Glutamatergic neuron (in vitro differentiated cells): ENCODE results near the gene RCBTB1. TPM values are rescaled to one million over a fixed set of nuclear protein-coding genes. Genes with fewer than 3 reads are reported as not detected.
"Not testable (repeated sequence)": the region's sequence is repeated elsewhere in the genome, so short reads cannot be mapped to it uniquely, and the experiment has no call there.

Experiments used
- DNase-seq: peaks from one replicate; pipeline ENCODE4 v3.0.0; 2022
- H3K27ac Mint-ChIP-seq: one replicate; pipeline ENCODE4 v1.8.0; 2020; ENCODE audit warnings: mild to moderate bottlenecking, mixed read lengths, inconsistent platforms; ENCODE audit not compliant: unreplicated experiment
- H3K27me3 Mint-ChIP-seq: one replicate; pipeline ENCODE4 v1.8.0; 2020; ENCODE audit warnings: mild to moderate bottlenecking, moderate library complexity, mixed read lengths, inconsistent platforms; ENCODE audit not compliant: unreplicated experiment
- H3K36me3 Mint-ChIP-seq: one replicate; pipeline ENCODE4 v1.8.0; 2020; ENCODE audit warnings: mild to moderate bottlenecking, mixed read lengths, inconsistent platforms; ENCODE audit not compliant: unreplicated experiment
- H3K4me1 Mint-ChIP-seq: one replicate; pipeline ENCODE4 v1.8.0; 2020; ENCODE audit warnings: mild to moderate bottlenecking, low read depth, mixed read lengths, inconsistent platforms; ENCODE audit not compliant: unreplicated experiment
- H3K4me3 Mint-ChIP-seq: one replicate; pipeline ENCODE4 v1.8.0; 2020; ENCODE audit warnings: mild to moderate bottlenecking, mixed read lengths, inconsistent platforms; ENCODE audit not compliant: unreplicated experiment
- H3K9me3 Mint-ChIP-seq: one replicate; pipeline ENCODE4 v1.8.0; 2020; ENCODE audit warnings: mild to moderate bottlenecking, moderate library complexity, mixed read lengths, inconsistent platforms; ENCODE audit not compliant: unreplicated experiment
- CTCF ChIP-seq: fragments of 200-600 bp; sonication (generic); IDR thresholded peaks from one replicate; pipeline ENCODE4 v1.5.0; 2021; ENCODE audit not compliant: partially characterized antibody, unreplicated experiment
- total RNA-seq: library from RNA; stranded (reverse); fragmentation: NEBNext Ultra II Directional; extraction: Animal tissue kit (Norgen Biotek cat#: 25700); gene quantifications from one replicate; pipeline ENCODE4 v1.2.1, GENCODE V29; 2021; ENCODE audit not compliant: unreplicated experiment

Gene RCBTB1
- total RNA-seq, 1 donor from 2014 or later = 46.1 TPM

- no peak overlapping the region for H3K4me3 Mint-ChIP-seq
- H3K27me3 Mint-ChIP-seq = peaks cover 3% of the 10 kb centered on the region
- no peaks in the 10 kb centered on the region for H3K4me1 Mint-ChIP-seq
- no peaks in the 10 kb centered on the region for H3K9me3 Mint-ChIP-seq
- no peak for TF ChIP-seq CTCF
- no peak overlapping the region for H3K27ac Mint-ChIP-seq
- no peak for DNase-seq
- no peaks in the 10 kb centered on the region for H3K36me3 Mint-ChIP-seq
Observed at GRCh38 chr13:49499889-49500660, 85.3 kb downstream of the RCBTB1 start.

- no peaks in the 10 kb centered on the region for H3K36me3 Mint-ChIP-seq
- no peaks in the 10 kb centered on the region for H3K4me1 Mint-ChIP-seq
- peaks cover 5% of the 10 kb centered on the region for H3K27me3 Mint-ChIP-seq
Observed at GRCh38 chr13:49498206-49498605, 87.2 kb downstream of the RCBTB1 start.

GRCh38 chr13:49497272-49497671 is 88.1 kb downstream of the RCBTB1 start:
- Mint-ChIP-seq H3K27ac (no peak overlapping the region), H3K36me3 (no peaks in the 10 kb centered on the region), H3K4me3 (no peak overlapping the region), H3K9me3 (no peaks in the 10 kb centered on the region), H3K4me1 (no peaks in the 10 kb centered on the region), H3K27me3 (peaks cover 5% of the 10 kb centered on the region)
- DNase-seq = no peak
- no peak for TF ChIP-seq CTCF

More at GRCh38 chr13:49498206-49498605, 87.2 kb downstream of the RCBTB1 start:
- Mint-ChIP-seq H3K4me3 (no peak overlapping the region), H3K27ac (no peak overlapping the region), H3K9me3 (no peaks in the 10 kb centered on the region)
- DNase-seq = no peak
- TF ChIP-seq CTCF = no peak

GRCh38 chr13:49496837-49497236 is 88.5 kb downstream of the RCBTB1 start:
- H3K4me3 Mint-ChIP-seq, H3K27me3 Mint-ChIP-seq, H3K27ac Mint-ChIP-seq: not testable (repeated sequence)

GRCh38 chr13:49495783-49496762 is 89.3 kb downstream of the RCBTB1 start, which contains the start of gene PHF11:
Gene PHF11, plus strand, starts transcription at chr13:49495953. Its CDS starts 49 bp downstream, at chr13:49496002.
- no peak for TF ChIP-seq CTCF
- Mint-ChIP-seq H3K4me1 (no peaks in the 10 kb centered on the region), H3K27me3 (peaks cover 5% of the 10 kb centered on the region), H3K4me3 (peak within 1 kb of the TSS; percentile 85), H3K27ac (no peak within 1 kb of the TSS), H3K9me3 (no peaks in the 10 kb centered on the region), H3K36me3 (no peaks in the 10 kb centered on the region)
- DNase-seq = peak; percentile 46

More at GRCh38 chr13:49496837-49497236, 88.5 kb downstream of the RCBTB1 start:
- not testable (repeated sequence) for H3K36me3 Mint-ChIP-seq, H3K4me1 Mint-ChIP-seq, H3K9me3 Mint-ChIP-seq, DNase-seq
